Mononuclear cell (primary cell): Measurements from ENCODE around the gene CYP24A1. TPM values are rescaled to one million over a fixed set of nuclear protein-coding genes. Genes with fewer than 3 reads are reported as not detected.
"Not testable (repeated sequence)": the region's sequence is repeated elsewhere in the genome, so short reads cannot be mapped to it uniquely, and the experiment has no call there.

Experiments used
- H3K27me3 ChIP-seq: 2 replicates; pipeline ENCODE4 v1.6.0; 2011; ENCODE audit warnings: low read length, control low read depth; ENCODE audit not compliant: insufficient read depth
- H3K4me1 ChIP-seq: 2 replicates; pipeline ENCODE4 v1.5.1; 2011; ENCODE audit warnings: mild to moderate bottlenecking, low read length, control low read depth; ENCODE audit not compliant: insufficient read depth
- H3K4me3 ChIP-seq: 2 replicates; pipeline ENCODE4 v1.5.1; 2011; ENCODE audit warnings: mild to moderate bottlenecking, low read length, moderate library complexity
- H3K9me3 ChIP-seq: 2 replicates; pipeline ENCODE4 v1.5.1; 2011; ENCODE audit warnings: low read depth, mild to moderate bottlenecking, control low read depth, low read length
- total RNA-seq: library from RNA; depleted of rRNA; stranded (reverse); fragments of >200 nt; gene quantifications from one replicate; pipeline ENCODE4 v1.2.3, GENCODE V29; 2012

CYP24A1 gene
- total RNA-seq, 1 donor = 0.10 TPM

GRCh38 chr20:54144847-54145414 is 28.9 kb downstream of the CYP24A1 start:
- H3K9me3 ChIP-seq = no peaks in the 10 kb centered on the region
- H3K27me3 ChIP-seq = no peaks in the 10 kb centered on the region
- no peak overlapping the region for H3K4me3 ChIP-seq
- H3K4me1 ChIP-seq = no peaks in the 10 kb centered on the region

- Histone ChIP-seq H3K4me3 (no peak overlapping the region), H3K4me1 (no peaks in the 10 kb centered on the region), H3K9me3 (no peaks in the 10 kb centered on the region), H3K27me3 (peaks cover 9% of the 10 kb centered on the region)
Observed at GRCh38 chr20:54140927-54141566, 32.7 kb downstream of the CYP24A1 start.

- H3K4me3 ChIP-seq = no peak overlapping the region
- peaks cover 9% of the 10 kb centered on the region for H3K27me3 ChIP-seq
- H3K9me3 ChIP-seq = no peaks in the 10 kb centered on the region
- H3K4me1 ChIP-seq = no peaks in the 10 kb centered on the region
Observed at GRCh38 chr20:54140486-54140885, 33.3 kb downstream of the CYP24A1 start.

- H3K4me1 ChIP-seq = no peaks in the 10 kb centered on the region
- H3K9me3 ChIP-seq = no peaks in the 10 kb centered on the region
Observed at GRCh38 chr20:54140067-54140466, 33.7 kb downstream of the CYP24A1 start.

GRCh38 chr20:54139188-54139587 is 34.6 kb downstream of the CYP24A1 start:
- Histone ChIP-seq H3K27me3 (peaks cover 9% of the 10 kb centered on the region), H3K4me3 (no peak overlapping the region), H3K4me1 (no peaks in the 10 kb centered on the region), H3K9me3 (no peaks in the 10 kb centered on the region)

More at GRCh38 chr20:54140067-54140466, 33.7 kb downstream of the CYP24A1 start:
- H3K4me3 ChIP-seq = no peak overlapping the region
- H3K27me3 ChIP-seq = peaks cover 9% of the 10 kb centered on the region

- peaks cover 9% of the 10 kb centered on the region for H3K27me3 ChIP-seq
- H3K9me3 ChIP-seq = no peaks in the 10 kb centered on the region
- no peaks in the 10 kb centered on the region for H3K4me1 ChIP-seq
- no peak overlapping the region for H3K4me3 ChIP-seq
Observed at GRCh38 chr20:54138427-54138826, 35.4 kb downstream of the CYP24A1 start.

GRCh38 chr20:54137115-54137514 is 36.7 kb downstream of the CYP24A1 start:
- Histone ChIP-seq H3K4me1 (peaks cover 13% of the 10 kb centered on the region), H3K9me3 (no peaks in the 10 kb centered on the region), H3K4me3 (no peak overlapping the region), H3K27me3 (peaks cover 9% of the 10 kb centered on the region)

- H3K9me3 ChIP-seq = no peaks in the 10 kb centered on the region
- peaks cover 20% of the 10 kb centered on the region for H3K4me1 ChIP-seq
Observed at GRCh38 chr20:54134445-54135220, 39.2 kb downstream of the CYP24A1 start.

GRCh38 chr20:54133434-54134427 is 40.1 kb downstream of the CYP24A1 start:
- Histone ChIP-seq H3K4me1 (peaks cover 20% of the 10 kb centered on the region), H3K4me3 (no peak overlapping the region), H3K9me3 (no peaks in the 10 kb centered on the region), H3K27me3 (peaks cover 9% of the 10 kb centered on the region)

More at GRCh38 chr20:54134445-54135220, 39.2 kb downstream of the CYP24A1 start:
- Histone ChIP-seq H3K4me3 (no peak overlapping the region), H3K27me3 (peaks cover 9% of the 10 kb centered on the region)

- H3K4me3 ChIP-seq = no peak overlapping the region
- H3K9me3 ChIP-seq = no peaks in the 10 kb centered on the region
Observed at GRCh38 chr20:54132612-54133433, 41.0 kb downstream of the CYP24A1 start.

GRCh38 chr20:54131675-54132611 is 41.8 kb downstream of the CYP24A1 start:
- Histone ChIP-seq H3K4me3 (no peak overlapping the region), H3K4me1 (peaks cover 20% of the 10 kb centered on the region), H3K27me3 (peaks cover 4% of the 10 kb centered on the region), H3K9me3 (no peaks in the 10 kb centered on the region)

More at GRCh38 chr20:54132612-54133433, 41.0 kb downstream of the CYP24A1 start:
- Histone ChIP-seq H3K27me3 (peaks cover 9% of the 10 kb centered on the region), H3K4me1 (peaks cover 20% of the 10 kb centered on the region)

GRCh38 chr20:54131125-54131524 is 42.7 kb downstream of the CYP24A1 start:
- not testable (repeated sequence) for H3K4me3 ChIP-seq, H3K9me3 ChIP-seq, H3K27me3 ChIP-seq
- peaks cover 20% of the 10 kb centered on the region for H3K4me1 ChIP-seq

- Histone ChIP-seq H3K4me3 (no peak overlapping the region), H3K27me3 (no peaks in the 10 kb centered on the region), H3K9me3 (no peaks in the 10 kb centered on the region), H3K4me1 (peaks cover 20% of the 10 kb centered on the region)
Observed at GRCh38 chr20:54129350-54129749, 44.4 kb downstream of the CYP24A1 start.
